Skin epidermis (tissue), 12 donors: ENCODE results near the gene HOXA6.

Experiments used
- H3K27ac ChIP-seq, 21 experiments: fragments of 200-600 bp; sonication (generic) in 11 of 21; one replicate each; pipeline ENCODE4 v1.5.0; 2020; ENCODE audit warnings: mild to moderate bottlenecking in 3 of 21, inconsistent platforms in 2 of 21, moderate library complexity in 2 of 21
- H3K4me3 ChIP-seq, 7 experiments: fragments of 200-600 bp; sonication (generic) in 2 of 7; one replicate each; pipeline ENCODE4 v1.5.0; 2020; ENCODE audit warnings: inconsistent platforms in 2 of 7, mild to moderate bottlenecking in 2 of 7, moderate library complexity in 1 of 7

HOXA6 gene

GRCh38 chr7:27098578-27099451, 48.8 kb downstream of the HOXA6 start:
- Histone ChIP-seq H3K4me3 (peak overlapping the region in 6 of 7 experiments; percentile 13 to 98 (median 72)), H3K27ac (peak overlapping the region in 14 of 21 experiments; percentile 12 to 92 (median 60))

GRCh38 chr7:27097686-27098577, 49.6 kb downstream of the HOXA6 start:
- H3K4me3 ChIP-seq: peak overlapping the region; percentile 13 to 98 (median 84)
- H3K27ac ChIP-seq: peak overlapping the region in 14 of 21 experiments; percentile 12 to 93 (median 60)

DNA sequence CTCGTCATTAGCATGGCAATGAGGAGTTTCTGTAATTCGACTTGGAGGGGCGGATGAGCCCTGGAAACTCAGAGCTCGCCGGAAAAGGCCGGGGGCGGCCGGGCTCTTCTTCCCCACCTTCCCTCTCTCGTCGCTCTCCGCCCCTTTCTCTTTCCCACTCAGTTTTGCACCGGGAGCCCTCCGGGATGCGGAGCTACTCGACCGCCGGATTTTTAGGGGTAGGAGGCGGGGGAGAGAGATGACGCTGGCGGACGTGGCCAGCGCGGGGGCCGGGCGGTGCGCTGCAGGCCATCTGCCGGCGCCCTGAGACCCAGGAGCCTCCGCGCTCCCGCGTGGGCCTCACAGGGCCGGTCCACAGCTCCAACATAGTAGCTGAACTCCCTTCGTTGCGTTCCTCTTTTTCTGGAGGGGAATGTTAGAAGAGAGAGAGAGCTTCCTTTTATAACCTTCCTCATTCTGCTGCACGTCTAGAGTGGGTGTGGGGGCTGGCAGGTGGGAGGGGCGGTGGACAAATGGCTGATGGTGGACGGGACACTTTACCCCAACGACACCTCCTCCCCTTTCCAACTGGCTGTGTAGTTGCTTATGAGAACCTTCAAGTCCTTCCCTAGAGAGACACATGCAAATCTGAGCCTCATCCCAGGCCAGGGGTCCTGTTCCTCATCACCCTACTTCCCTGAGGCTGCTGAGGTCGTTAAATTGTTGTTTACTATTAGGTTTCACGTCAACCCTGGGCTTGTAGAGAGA, 50.6 kb downstream of the HOXA6 start:
- peak overlapping the region; percentile 54 to 95 (median 88) for H3K27ac ChIP-seq
- peak overlapping the region; percentile 60 to 98 (median 84) for H3K4me3 ChIP-seq

- peak within 1 kb of the TSS; percentile 60 to 98 (median 84) for H3K4me3 ChIP-seq
- H3K27ac ChIP-seq: peak within 1 kb of the TSS; percentile 54 to 95 (median 88)
Observed at GRCh38 chr7:27095897-27096767, 51.4 kb downstream of the HOXA6 start, which contains the start of gene HOXA1. TSS of gene HOXA1 (minus strand) at chr7:27096000. CDS start at chr7:27095912, 88 bp downstream.
